ENCODE measurements around the gene PDYN.

GRCh38 chr20:1939270-1939595 lies 54.6 kb downstream of the PDYN start:
- TF ChIP-seq POLR2AphosphoS5 (IDR thresholded peaks at IDR 0.05) = no peak
- TF ChIP-seq CTCF (IDR thresholded peaks at IDR 0.05) = no peak
- TF ChIP-seq EP300 (IDR thresholded peaks at IDR 0.05; ENCODE audit: low read depth) = no peak
